ENCODE data around the gene GDI1. TPM values are rescaled to one million over a fixed set of nuclear protein-coding genes. Genes with fewer than 3 reads are reported as not detected.
A peak's percentile ranks its signal among the peaks of the same experiment; 100 is the strongest.

GDI1 gene
- total and polyA plus RNA-seq, 9 of the 15 experiments (the other 6 are each of a cell fraction or from before 2014, with no cell fraction given) = 0.97 to 82.6 (median 37.5) TPM

DNA sequence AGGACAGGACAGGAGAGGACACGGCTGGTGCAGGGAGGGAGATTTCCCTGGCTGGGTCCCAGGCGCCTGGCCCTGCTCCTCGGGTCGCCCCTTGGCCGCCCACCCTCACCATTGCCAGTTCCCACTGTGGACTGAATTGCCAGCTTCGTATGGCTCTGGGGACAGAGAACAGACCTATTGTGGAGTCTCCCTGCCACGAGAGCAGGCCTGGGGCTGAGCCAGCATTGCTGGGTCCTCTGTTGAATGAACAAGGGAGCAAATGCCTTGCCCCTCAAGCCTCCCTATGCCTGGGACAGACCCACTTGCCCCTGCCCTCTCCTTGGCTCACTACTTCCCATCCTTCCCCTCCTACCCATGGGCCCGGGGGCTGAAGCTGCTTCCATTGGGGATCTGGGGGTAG, 25.4 kb downstream of the GDI1 start:
- no peak for ATAC-seq
- Histone ChIP-seq H3K4me3 (no peak overlapping the region), H3K27ac (ENCODE audit: extremely low read depth, low read depth, low read length) (no peak overlapping the region), H4K20me1 (replicated peaks; ENCODE audit: control insufficient read depth, insufficient read depth, low read length) (peaks cover 3% of the 10 kb centered on the region; the same call in 1 of the 2 replicates), H3K79me2 (ENCODE audit: control insufficient read depth, insufficient read depth, low read length) (peaks cover 30% of the 10 kb centered on the region), H3K36me3 (ENCODE audit: control insufficient read depth, insufficient read depth, low read length) (peaks cover 64% of the 10 kb centered on the region; the same call in 2 of the 3 replicates), H3K4me2 (ENCODE audit: insufficient read depth, low read length) (no peak overlapping the region), H2AFZ (ENCODE audit: low read depth, low read length) (no peak overlapping the region), H3K9ac (ENCODE audit: insufficient read depth in 1 of 2, low read depth in 2 of 2, low read length in 2 of 2) (peak overlapping the region in 1 of 2 experiments; percentile 31; a peak in 1 of 4 replicates), H3K27me3 (ENCODE audit: control insufficient read depth in 2 of 2, insufficient read depth in 2 of 2, low read length in 2 of 2) (no peaks in the 10 kb centered on the region), H3K9me1 (ENCODE audit: control insufficient read depth, insufficient read depth, low read length) (no peaks in the 10 kb centered on the region), H3K9me3 (replicated peaks; ENCODE audit: control insufficient read depth, insufficient read depth, low read depth, low read length) (no peaks in the 10 kb centered on the region), H3K4me1 (replicated peaks in 1 of 2; ENCODE audit: control insufficient read depth in 2 of 2, insufficient read depth in 2 of 2, low read length in 2 of 2) (peaks cover 7 to 50% of the 10 kb centered on the region in 2 experiments; a peak in 3 of 5 replicates)
- CTCF ChIA-PET (ENCODE audit: low intra/inter-chr PET ratio) = no interaction called here
- in situ Hi-C loops (cut with MboI) = no loop called here
- no peak for DNase-seq (ENCODE audit: extremely low read depth in 1 of 4, low spot score in 3 of 4)
- BruUV-seq (replicated peaks) = no TSS peak
- POLR2A ChIA-PET = interaction anchor here (0.6 to 1.8 kb wide), 2 partner anchors 16 to 98 kb away, joined by 3 to 7 read pairs; no protein-coding TSS in a partner anchor
- TF ChIP-seq, protein P1, sequence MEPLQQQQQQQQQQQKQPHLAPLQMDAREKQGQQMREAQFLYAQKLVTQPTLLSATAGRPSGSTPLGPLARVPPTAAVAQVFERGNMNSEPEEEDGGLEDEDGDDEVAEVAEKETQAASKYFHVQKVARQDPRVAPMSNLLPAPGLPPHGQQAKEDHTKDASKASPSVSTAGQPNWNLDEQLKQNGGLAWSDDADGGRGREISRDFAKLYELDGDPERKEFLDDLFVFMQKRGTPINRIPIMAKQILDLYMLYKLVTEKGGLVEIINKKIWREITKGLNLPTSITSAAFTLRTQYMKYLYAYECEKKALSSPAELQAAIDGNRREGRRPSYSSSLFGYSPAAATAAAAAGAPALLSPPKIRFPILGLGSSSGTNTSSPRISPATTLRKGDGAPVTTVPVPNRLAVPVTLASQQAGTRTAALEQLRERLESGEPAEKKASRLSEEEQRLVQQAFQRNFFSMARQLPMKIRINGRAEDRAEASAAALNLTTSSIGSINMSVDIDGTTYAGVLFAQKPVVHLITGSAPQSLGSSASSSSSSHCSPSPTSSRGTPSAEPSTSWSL (CRISPR knock-in tag; IDR thresholded peaks at IDR 0.05; ENCODE audit: borderline replicate concordance) = no peak
- no peak for TF ChIP-seq U2AF2 (optimal IDR thresholded peaks at IDR 0.05; ENCODE audit: low read depth, low read length)
- TF ChIP-seq ZNF444 (CRISPR knock-in tag; IDR thresholded peaks at IDR 0.05) = no peak
- no peak for TF ChIP-seq RHOXF2B (CRISPR knock-in tag; conservative IDR thresholded peaks at IDR 0.05)
- TF ChIP-seq ARHGAP35 (IDR thresholded peaks at IDR 0.05; ENCODE audit: partially characterized antibody) = no peak
- TF ChIP-seq ZNF263 (CRISPR knock-in tag; IDR thresholded peaks at IDR 0.05; ENCODE audit: borderline replicate concordance) = no peak
- TF ChIP-seq ZNF436 (CRISPR knock-in tag; IDR thresholded peaks at IDR 0.05) = no peak
- TF ChIP-seq TCFL5 (CRISPR knock-in tag; conservative IDR thresholded peaks at IDR 0.05) = no peak
- no peak for TF ChIP-seq ZNF3 (CRISPR knock-in tag; IDR thresholded peaks at IDR 0.05)
- no peak for TF ChIP-seq TEAD2 (tag; IDR thresholded peaks at IDR 0.05)
- TF ChIP-seq ZNF282 (CRISPR knock-in tag; IDR thresholded peaks at IDR 0.05) = no peak
- TF ChIP-seq SUPT5H (IDR thresholded peaks at IDR 0.05) = no peak
- no peak for TF ChIP-seq TAF9B (IDR thresholded peaks at IDR 0.05; ENCODE audit: partially characterized antibody)
- no peak for TF ChIP-seq PCBP2 (IDR thresholded peaks at IDR 0.05; ENCODE audit: low read depth, low read length, poor library complexity, severe bottlenecking)
- TF ChIP-seq SRSF1 (IDR thresholded peaks at IDR 0.05; ENCODE audit: low read depth, low read length) = no peak
- intact Hi-C loops (cut with micrococcal nuclease) = no loop called here
- no peak for FAIRE-seq
- WGBS (ENCODE audit: insufficient coverage, low coverage, missing lambda C conversion rate) = 83% methylated on average over 7 of the region's 8 CpGs
